HepG2 (cell line): ENCODE measurements around the gene AIF1. TPM values are rescaled to one million over a fixed set of nuclear protein-coding genes. Genes with fewer than 3 reads are reported as not detected.

ENCODE experiments used
- ATAC-seq: fragments of 200-7000 bp; cut with Tn5 transposase; 3 replicates; pipeline ENCODE4 v1.9.1; 2020; ENCODE audit warnings: mild to moderate bottlenecking, moderate library complexity
- BruUV-seq: library from RNA; stranded (reverse); fragments of 400-500 nt; replicated peaks from 2 replicates; lab custom pipeline; 2021; lab: Mats Ljungman, UMichigan
- CTCF ChIA-PET: fragments of 300-600 bp; formaldehyde crosslinking; extraction: SDS; loops from one replicate; lab custom pipeline; 2021; ENCODE audit warnings: low total read pairs, inconsistent platforms, low intra/inter-chr PET ratio; lab: Yijun Ruan, JAX
- POLR2A ChIA-PET: fragments of 350-600 bp; sonication (Branson Sonifier 250); formaldehyde crosslinking; loops from one replicate; lab custom pipeline; 2020; ENCODE audit warnings: antibody characterized with exemption, inconsistent platforms; lab: Yijun Ruan, JAX
- DNase-seq: peaks from one replicate; pipeline ENCODE4 v3.0.0-alpha.2; 2015; ENCODE audit warnings: low spot score
- FAIRE-seq: peaks from 3 replicates; lab custom pipeline; 2011; peaks lifted over from hg19 to GRCh38; lab: Jason Lieb, UNC
- H2AFZ ChIP-seq: one replicate; pipeline ENCODE4 v1.6.1; 2011; ENCODE audit warnings: low read length, inconsistent platforms
- H3K27ac ChIP-seq: fragments of 300-600 bp; 3 replicates; pipeline ENCODE4 v1.8.0; 2011; ENCODE audit warnings: mixed run types, mild to moderate bottlenecking, mixed read lengths, low read length, inconsistent platforms; ENCODE audit not compliant: insufficient read depth; ENCODE audit errors: extremely low read length
- H3K27me3 ChIP-seq, 2 experiments: fragments of 200-600 bp in 1 of 2; 2 replicates in 1 of 2; 3 replicates in 1 of 2; pipeline versions ENCODE4 v1.6.0 to v1.8.0; 2011; ENCODE audit warnings: low read length in 2 of 2, mild to moderate bottlenecking in 2 of 2, moderate library complexity in 2 of 2, inconsistent platforms in 1 of 2; ENCODE audit not compliant: insufficient read depth in 2 of 2, control insufficient read depth in 1 of 2
- H3K36me3 ChIP-seq, 2 experiments: fragments of 200-600 bp in 1 of 2; replicated peaks in 1 of 2; 2 replicates in 1 of 2; 3 replicates in 1 of 2; pipeline versions ENCODE4 v1.5.1 to v1.8.0; 2011; ENCODE audit warnings: low read length in 2 of 2, inconsistent platforms in 1 of 2; ENCODE audit not compliant: insufficient read depth in 2 of 2, control insufficient read depth in 1 of 2
- H3K4me1 ChIP-seq: 2 replicates; pipeline ENCODE4 v1.5.1; 2012; ENCODE audit warnings: low read length, inconsistent platforms; ENCODE audit not compliant: insufficient read depth
- H3K4me2 ChIP-seq: 2 replicates; pipeline ENCODE4 v1.6.0; 2011; ENCODE audit warnings: low read depth, low read length, inconsistent platforms
- H3K4me3 ChIP-seq, 3 experiments: fragments of 200-600 bp in 1 of 3; sonication (generic), shearing (Covaris generic) in 1 of 3; replicated peaks in 1 of 3; 2 replicates each; pipeline ENCODE4 v1.5.1; 2011 to 2016; ENCODE audit warnings: low read length in 3 of 3, inconsistent platforms in 2 of 3, low read depth in 2 of 3, mild to moderate bottlenecking in 2 of 3, control low read depth in 1 of 3, mixed read lengths in 1 of 3; ENCODE audit not compliant: insufficient read depth in 1 of 3
- H3K79me2 ChIP-seq: one replicate; pipeline ENCODE4 v1.6.1; 2011; ENCODE audit warnings: low read length, inconsistent platforms; ENCODE audit not compliant: insufficient read depth
- H3K9ac ChIP-seq: 2 replicates; pipeline ENCODE4 v1.6.0; 2011; ENCODE audit warnings: mild to moderate bottlenecking, low read depth, low read length, inconsistent platforms; ENCODE audit not compliant: insufficient read depth
- H3K9me3 ChIP-seq: 2 replicates; pipeline ENCODE4 v1.5.1; 2012; ENCODE audit warnings: mild to moderate bottlenecking, low read length
- H4K20me1 ChIP-seq: 2 replicates; pipeline ENCODE4 v1.6.0; 2011; ENCODE audit warnings: inconsistent platforms, mild to moderate bottlenecking, low read length, moderate library complexity; ENCODE audit not compliant: insufficient read depth
- ARHGAP35 ChIP-seq: sonication (generic); formaldehyde crosslinking; IDR thresholded peaks from 2 replicates; pipeline ENCODE4 v1.9.0; 2022; ENCODE audit warnings: mild to moderate bottlenecking, inconsistent platforms, moderate library complexity, missing genetic modification reagents, borderline replicate concordance
- ARID2 ChIP-seq: sonication (generic); formaldehyde crosslinking; IDR thresholded peaks from 2 replicates; pipeline ENCODE4 v1.8.1; 2022; ENCODE audit warnings: mild to moderate bottlenecking, missing genetic modification reagents, borderline replicate concordance
- BHLHE40 ChIP-seq: IDR thresholded peaks from 2 replicates; pipeline ENCODE4 v1.6.1; 2011; ENCODE audit warnings: low read length, improper control_type of control experiment
- EP300 ChIP-seq, 3 experiments: sonication (generic) in 1 of 3; formaldehyde crosslinking in 1 of 3; IDR thresholded peaks; 2 replicates each; pipeline versions ENCODE4 v1.5.1 to v1.6.1; 2011 to 2020; ENCODE audit warnings: low read depth in 2 of 3, low read length in 2 of 3, borderline replicate concordance in 1 of 3, improper control_type of control experiment in 1 of 3, mild to moderate bottlenecking in 1 of 3, missing genetic modification reagents in 1 of 3, moderate library complexity in 1 of 3
- HMGXB4 ChIP-seq, 2 experiments: sonication (generic) in 1 of 2; formaldehyde crosslinking in 1 of 2; IDR thresholded peaks; 2 replicates each; pipeline versions ENCODE4 v1.4.0 to v1.6.1; 2018 to 2020; ENCODE audit warnings: missing genetic modification reagents in 2 of 2, borderline replicate concordance in 1 of 2, low read depth in 1 of 2, mild to moderate bottlenecking in 1 of 2, missing biosample characterization in 1 of 2
- MIER2 ChIP-seq: IDR thresholded peaks from 2 replicates; pipeline ENCODE4 v1.6.1; 2016; ENCODE audit warnings: missing biosample characterization, missing genetic modification reagents
- MTERF4 ChIP-seq: sonication (generic); formaldehyde crosslinking; IDR thresholded peaks from 2 replicates; pipeline ENCODE4 v1.8.0; 2023; ENCODE audit warnings: mild to moderate bottlenecking, missing genetic modification reagents
- PCBP1 ChIP-seq: fragments of 200-400 bp; formaldehyde crosslinking; IDR thresholded peaks from 2 replicates; pipeline ENCODE4 v1.6.1; 2017; ENCODE audit warnings: mild to moderate bottlenecking, low read depth, low read length, borderline replicate concordance
- TEF ChIP-seq: sonication (generic); formaldehyde crosslinking; IDR thresholded peaks from 2 replicates; pipeline ENCODE4 v1.5.0; 2020; ENCODE audit warnings: missing genetic modification reagents
- TGIF2 ChIP-seq: IDR thresholded peaks from 2 replicates; pipeline ENCODE4 v1.6.1; 2016; ENCODE audit warnings: control low read depth, missing compliant biosample characterization
- YY1 ChIP-seq: IDR thresholded peaks from 2 replicates; pipeline ENCODE4 v1.6.1; 2011; ENCODE audit warnings: low read length, low read depth, moderate library complexity, mild to moderate bottlenecking; ENCODE audit not compliant: insufficient read depth, insufficient replicate concordance
- ZFP36L1 ChIP-seq: sonication (generic); formaldehyde crosslinking; IDR thresholded peaks from 2 replicates; pipeline ENCODE4 v1.8.0; 2022; ENCODE audit warnings: mild to moderate bottlenecking, missing genetic modification reagents, moderate library complexity
- ZNF292 ChIP-seq: sonication (generic); formaldehyde crosslinking; IDR thresholded peaks from 2 replicates; pipeline ENCODE4 v1.8.1; 2022; ENCODE audit warnings: mild to moderate bottlenecking, low read depth, missing genetic modification reagents, borderline replicate concordance
- ZNF549 ChIP-seq: sonication (generic); formaldehyde crosslinking; IDR thresholded peaks from 2 replicates; pipeline ENCODE4 v1.5.0; 2020; ENCODE audit warnings: missing genetic modification reagents
- ZNF710 ChIP-seq: sonication (generic); formaldehyde crosslinking; IDR thresholded peaks from 2 replicates; pipeline ENCODE4 v1.5.0; 2020; ENCODE audit warnings: mild to moderate bottlenecking, missing genetic modification reagents, borderline replicate concordance
- ZNF713 ChIP-seq: sonication (generic); formaldehyde crosslinking; IDR thresholded peaks from 2 replicates; pipeline ENCODE4 v1.4.0; 2020; ENCODE audit warnings: mild to moderate bottlenecking, missing genetic modification reagents
- WGBS: methylation state at CpG from one replicate; pipeline ENCODE4 v1.1.6; 2017; ENCODE audit warnings: low lambda C conversion rate; 5-methylcytosine and 5-hydroxymethylcytosine counted together
- in situ Hi-C: cut with HindIII; loops from 2 replicates; pipeline ENCODE4 v1.10.0; 2017; ENCODE audit warnings: low pct_unique_long_range_greater_than_20kb; ENCODE audit not compliant: extremely low pct_ligation_motif_present
- intact Hi-C: fragments of 100-400 bp; cut with micrococcal nuclease; formaldehyde crosslinking; loops from one replicate; pipeline ENCODE4 v1.10.0; 2022; ENCODE audit not compliant: unreplicated experiment
- polyA plus RNA-seq, 8 experiments: library from polyadenylated mRNA; depleted of rRNA in 3 of 8; stranded (reverse) in 7 of 8; unstranded in 1 of 8; fragments of >200 nt; fragmentation: Illumina TruSeq in 4 of 8; extraction: Trizol in 4 of 8; gene quantifications; 2 replicates each; pipeline versions ENCODE4 v1.2.1 to v1.2.3, GENCODE V29; 2011 to 2016; ENCODE audit warnings: low read depth in 4 of 8, missing spikeins in 1 of 8, mixed read lengths in 1 of 8; ENCODE audit not compliant: insufficient read depth in 1 of 8
- total RNA-seq, 5 experiments: library from RNA; depleted of rRNA; stranded (reverse); fragments of >200 nt; fragmentation: Illumina TruSeq; extraction: Trizol; gene quantifications; 2 replicates each; pipeline ENCODE4 v1.2.3, GENCODE V29; 2016; ENCODE audit warnings: low read depth in 1 of 5

The AIF1 gene
- total and polyA plus RNA-seq, 2 of the 13 experiments (the other 11 are each of a cell fraction or from before 2014, with no cell fraction given), result 1.5 TPM; not detected in 1

GRCh38 chr6:31592396-31592771, 22.6 kb upstream of the AIF1 start:
- Histone ChIP-seq H3K27me3 (peaks cover 7 to 22% of the 10 kb centered on the region in 2 experiments; a peak in 4 of 5 replicates), H2AFZ (no peak overlapping the region), H3K4me2 (no peak overlapping the region), H3K36me3 (no peaks in the 10 kb centered on the region), H3K4me1 (no peaks in the 10 kb centered on the region), H4K20me1 (no peaks in the 10 kb centered on the region), H3K79me2 (no peaks in the 10 kb centered on the region), H3K27ac (no peak overlapping the region), H3K9me3 (no peaks in the 10 kb centered on the region), H3K4me3 (no peak overlapping the region), H3K9ac (no peak overlapping the region)
- 64% methylated on average over 7 of the region's 7 CpGs for WGBS
- ChIA-PET POLR2A (interaction anchor here (1.4 kb wide), 1 partner anchor 50 kb away, joined by 3 read pairs; no protein-coding TSS in a partner anchor), CTCF (no interaction called here)
- ATAC-seq, result no peak
- BruUV-seq, result no TSS peak
- intact Hi-C loops, result loop anchor here (5.0 kb wide), 1 partner anchor 275 kb away; no protein-coding TSS in a partner anchor
- FAIRE-seq, result no peak
- in situ Hi-C loops, result no loop called here
- DNase-seq, result no peak
- TF ChIP-seq ZNF713 (CRISPR knock-in tag), result no peak
- no peak for TF ChIP-seq EP300 (IDR thresholded peaks at IDR 0.05; ENCODE audit: low read depth in 2 of 2, low read length in 2 of 2)
- TF ChIP-seq EP300 (CRISPR knock-in tag; IDR thresholded peaks at IDR 0.05; ENCODE audit: borderline replicate concordance), result no peak
- TF ChIP-seq ZNF292 (CRISPR knock-in tag), result no peak
- no peak for TF ChIP-seq ARID2 (CRISPR knock-in tag)
- no peak for TF ChIP-seq ZFP36L1
- TF ChIP-seq MIER2 (CRISPR knock-in tag), result no peak
- TF ChIP-seq TEF (CRISPR knock-in tag), result no peak
- TF ChIP-seq BHLHE40, result no peak
- no peak for TF ChIP-seq YY1
- no peak for TF ChIP-seq PCBP1
- no peak for TF ChIP-seq ZNF549 (CRISPR knock-in tag)
- no peak for TF ChIP-seq HMGXB4 (CRISPR knock-in tag; IDR thresholded peaks at IDR 0.05; ENCODE audit: borderline replicate concordance in 1 of 2, low read depth in 1 of 2)
- TF ChIP-seq TGIF2 (CRISPR knock-in tag), result no peak
- no peak for TF ChIP-seq ZNF710 (CRISPR knock-in tag)
- TF ChIP-seq MTERF4 (CRISPR knock-in tag), result no peak
- TF ChIP-seq ARHGAP35 (CRISPR knock-in tag), result no peak
